Measurements from ENCODE around the gene GSG1L.

- TF ChIP-seq CTCF (optimal IDR thresholded peaks at IDR 0.05 in 1 of 3, IDR thresholded peaks at IDR 0.05 in 1 of 3, conservative IDR thresholded peaks at IDR 0.05 in 1 of 3; ENCODE audit: extremely low read depth in 1 of 3, insufficient read depth in 2 of 3, low read length in 3 of 3) (no peak), EZH2 (IDR thresholded peaks at IDR 0.05; ENCODE audit: low read length) (no peak)
Observed at GRCh38 chr16:27775254-27775653, 288.3 kb downstream of the GSG1L start.

Measured in keratinocyte (primary cell).